HCT116 (cell line): Measurements from ENCODE around the gene PADI4. TPM values are rescaled to one million over a fixed set of nuclear protein-coding genes. Genes with fewer than 3 reads are reported as not detected.

Source experiments
- ATAC-seq: fragments of 200-7000 bp; cut with Tn5 transposase; 2 replicates; pipeline ENCODE4 v1.9.1; 2020; ENCODE audit warnings: mild to moderate bottlenecking, moderate library complexity
- BruUV-seq: library from RNA; stranded (reverse); fragments of 400-500 nt; replicated peaks from 2 replicates; lab custom pipeline; 2021; lab: Mats Ljungman, UMichigan
- CTCF ChIA-PET: fragments of 300-600 bp; sonication (Branson Sonifier 250); formaldehyde crosslinking; loops from one replicate; lab custom pipeline; 2021; ENCODE audit warnings: antibody characterized with exemption; lab: Charles Lee
- POLR2A ChIA-PET: fragments of 300-600, 350-600 bp; sonication (Branson Sonifier 250); formaldehyde crosslinking; loops from one replicate; lab custom pipeline; 2021; ENCODE audit warnings: antibody characterized with exemption; lab: Charles Lee
- RAD21 ChIA-PET, 2 experiments: fragments of 300-600 bp; sonication (Branson Sonifier 250); formaldehyde crosslinking; loops; one replicate each; lab custom pipeline; 2023; ENCODE audit warnings: low total read pairs in 2 of 2; ENCODE audit not compliant: uncharacterized antibody in 2 of 2, unreplicated experiment in 2 of 2, low non-redundant PET in 1 of 2; lab: Charles Lee
- DNase-seq: peaks from one replicate; pipeline ENCODE4 v3.0.0-alpha.2; 2010; ENCODE audit warnings: low read depth, low spot score
- H2AFZ ChIP-seq: fragments of 200-600 bp; shearing (Covaris generic), sonication (generic); 2 replicates; pipeline ENCODE4 v1.6.1; 2017; ENCODE audit warnings: low read depth, mixed run types, mixed read lengths, antibody characterized with exemption, low read length; ENCODE audit not compliant: poor library complexity, severe bottlenecking
- H3K27ac ChIP-seq: 2 replicates; pipeline ENCODE4 v1.5.1; 2012; ENCODE audit warnings: low read depth, low read length
- H3K27me3 ChIP-seq: fragments of 200-600 bp; sonication (generic); 2 replicates; pipeline ENCODE4 v1.6.1; 2016; ENCODE audit warnings: mixed run types, low read length, mixed read lengths; ENCODE audit not compliant: insufficient read depth
- H3K36me3 ChIP-seq, 2 experiments: fragments of 200-500 bp in 1 of 2; fragments of 200-600 bp in 1 of 2; sonication (Bioruptor generic) in 1 of 2; sonication (generic) in 1 of 2; 2 replicates each; pipeline versions ENCODE4 v1.5.1 to v1.6.1; 2014 to 2016; ENCODE audit warnings: low read length in 2 of 2, inconsistent platforms in 1 of 2, mixed read lengths in 1 of 2, mixed run types in 1 of 2; ENCODE audit not compliant: insufficient read depth in 2 of 2, control insufficient read depth in 1 of 2
- H3K4me1 ChIP-seq, 2 experiments: fragments of 200-600 bp in 1 of 2; sonication (generic) in 1 of 2; 2 replicates each; pipeline versions ENCODE4 v1.5.1 to v1.6.1; 2012 to 2017; ENCODE audit warnings: low read length in 2 of 2, inconsistent platforms in 1 of 2, mild to moderate bottlenecking in 1 of 2, mixed read lengths in 1 of 2, mixed run types in 1 of 2, moderate library complexity in 1 of 2; ENCODE audit not compliant: insufficient read depth in 2 of 2, control insufficient read depth in 1 of 2
- H3K4me2 ChIP-seq: fragments of 200-600 bp; sonication (generic); 2 replicates; pipeline ENCODE4 v1.6.1; 2017; ENCODE audit warnings: mixed run types, low read length, mixed read lengths
- H3K4me3 ChIP-seq, 2 experiments: fragments of 200-600 bp in 1 of 2; sonication (generic) in 1 of 2; replicated peaks in 1 of 2; 2 replicates each; pipeline ENCODE4 v1.5.1; 2011 to 2016; ENCODE audit warnings: low read length in 2 of 2, control low read depth in 1 of 2, low read depth in 1 of 2, mild to moderate bottlenecking in 1 of 2, mixed read lengths in 1 of 2, mixed run types in 1 of 2
- H3K79me2 ChIP-seq: fragments of 200-600 bp; sonication (generic); 2 replicates; pipeline ENCODE4 v1.6.1; 2017; ENCODE audit warnings: mild to moderate bottlenecking, mixed run types, low read length, moderate library complexity, mixed read lengths; ENCODE audit not compliant: insufficient read depth
- H3K9ac ChIP-seq: fragments of 200-600 bp; sonication (generic); 2 replicates; pipeline ENCODE4 v1.6.1; 2016; ENCODE audit warnings: low read length, mixed read lengths
- H3K9me2 ChIP-seq: fragments of 200-600 bp; sonication (generic), shearing (Covaris generic); 2 replicates; pipeline ENCODE4 v1.6.1; 2017; ENCODE audit warnings: mixed run types, mild to moderate bottlenecking, moderate library complexity; ENCODE audit not compliant: insufficient read depth
- H3K9me3 ChIP-seq, 2 experiments: fragments of 200-500 bp in 1 of 2; fragments of 200-600 bp in 1 of 2; sonication (Bioruptor generic) in 1 of 2; sonication (generic) in 1 of 2; 2 replicates each; pipeline ENCODE4 v1.6.1; 2014 to 2017; ENCODE audit warnings: low read length in 2 of 2, mixed read lengths in 2 of 2, inconsistent platforms in 1 of 2, low read depth in 1 of 2, mild to moderate bottlenecking in 1 of 2, mixed run types in 1 of 2, moderate library complexity in 1 of 2; ENCODE audit not compliant: control insufficient read depth in 1 of 2, insufficient read depth in 1 of 2
- H4K20me1 ChIP-seq: fragments of 200-600 bp; sonication (generic), shearing (Covaris generic); 2 replicates; pipeline ENCODE4 v1.6.1; 2017; ENCODE audit warnings: mixed run types, mild to moderate bottlenecking, moderate library complexity; ENCODE audit not compliant: insufficient read depth
- ATF3 ChIP-seq: IDR thresholded peaks from 2 replicates; pipeline ENCODE4 v1.6.1; 2012
- CBX3 ChIP-seq: IDR thresholded peaks from 2 replicates; pipeline ENCODE4 v1.6.1; 2012; ENCODE audit warnings: low read depth
- ELF1 ChIP-seq: IDR thresholded peaks from 2 replicates; pipeline ENCODE4 v1.6.1; 2012; ENCODE audit warnings: low read depth, borderline replicate concordance
- EZH2phosphoT487 ChIP-seq: fragments of 200-600 bp; IDR thresholded peaks from 2 replicates; pipeline ENCODE4 v1.6.1; 2018; ENCODE audit warnings: antibody characterized with exemption, borderline replicate concordance
- FOSL1 ChIP-seq: IDR thresholded peaks from 2 replicates; pipeline ENCODE4 v1.6.1; 2012; ENCODE audit warnings: low read depth
- MAX ChIP-seq: IDR thresholded peaks from 2 replicates; pipeline ENCODE4 v1.6.1; 2012
- RAD21 ChIP-seq: IDR thresholded peaks from 2 replicates; pipeline ENCODE4 v1.6.1; 2012; ENCODE audit warnings: low read depth, mild to moderate bottlenecking
- SP1 ChIP-seq: IDR thresholded peaks from 2 replicates; pipeline ENCODE4 v1.6.1; 2012; ENCODE audit warnings: low read depth
- YY1 ChIP-seq: IDR thresholded peaks from 2 replicates; pipeline ENCODE4 v1.6.1; 2011; ENCODE audit warnings: low read length, low read depth, moderate library complexity, mild to moderate bottlenecking; ENCODE audit not compliant: insufficient replicate concordance; ENCODE audit errors: extremely low read depth
- ZFX ChIP-seq: fragments of 450-650 bp; IDR thresholded peaks from 2 replicates; pipeline ENCODE4 v1.6.1; 2017
- intact Hi-C: fragments of 100-400 bp; cut with micrococcal nuclease; formaldehyde crosslinking; loops from 2 replicates; pipeline ENCODE4 v1.10.0; 2022
- total RNA-seq: library from RNA; stranded (reverse); gene quantifications from one replicate; pipeline ENCODE4 v1.2.1, GENCODE V29; 2021; ENCODE audit not compliant: unreplicated experiment

The PADI4 gene
- total RNA-seq, 1 experiment from 2014 or later, result 0.44 TPM

- ATAC-seq, result no peak
- RAD21 ChIA-PET, result no interaction called here
- 0 out of 2 replicates have a peak, but pooled peaks have one; percentile 25 for TF ChIP-seq CBX3
- TF ChIP-seq ELF1, result no peak
- TF ChIP-seq, all 23 proteins: peak for 1
- POLR2A ChIA-PET, result no interaction called here
- H2AFZ ChIP-seq, result no peak overlapping the region
- CTCF ChIA-PET, result no interaction called here
- H3K9me2 ChIP-seq, result no peaks in the 10 kb centered on the region
- H3K36me3 ChIP-seq, result no peaks in the 10 kb centered on the region
- no peak overlapping the region for H3K9ac ChIP-seq
- H3K79me2 ChIP-seq, result no peaks in the 10 kb centered on the region
- H3K4me2 ChIP-seq, result no peak overlapping the region
- intact Hi-C loops, result no loop called here
- no peaks in the 10 kb centered on the region for H4K20me1 ChIP-seq
- DNase-seq, result no peak
- H3K27ac ChIP-seq, result no peak overlapping the region
- no peaks in the 10 kb centered on the region for H3K27me3 ChIP-seq
- no peaks in the 10 kb centered on the region for H3K4me1 ChIP-seq
- no TSS peak for BruUV-seq
- H3K9me3 ChIP-seq, result peaks cover 0 to 4% of the 10 kb centered on the region in 2 experiments; a peak in 1 of 4 replicates
- no peak overlapping the region for H3K4me3 ChIP-seq
Observed at GRCh38 chr1:17329610-17330009, 21.6 kb downstream of the PADI4 start.

DNA sequence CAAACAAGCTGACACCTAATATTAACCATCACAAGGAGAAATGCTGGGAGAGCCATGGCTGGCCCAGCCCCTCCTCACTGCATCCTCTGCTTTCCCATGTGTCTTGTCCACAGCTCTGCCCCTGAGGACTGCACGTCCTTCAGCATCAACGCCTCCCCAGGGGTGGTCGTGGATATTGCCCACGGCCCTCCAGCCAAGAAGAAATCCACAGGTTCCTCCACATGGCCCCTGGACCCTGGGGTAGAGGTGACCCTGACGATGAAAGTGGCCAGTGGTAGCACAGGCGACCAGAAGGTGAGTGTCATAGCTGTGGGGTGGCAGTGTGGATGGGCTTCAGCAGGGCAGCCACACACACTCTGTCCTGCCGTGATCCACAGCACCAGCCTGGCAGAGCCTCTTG lies 22.9 kb downstream of the PADI4 start:
- ATAC-seq, result no peak
- H4K20me1 ChIP-seq, result no peaks in the 10 kb centered on the region
- no peak overlapping the region for H3K4me2 ChIP-seq
- H3K4me1 ChIP-seq, result peaks cover 0 to under 1% of the 10 kb centered on the region in 2 experiments; a peak in 1 of 4 replicates
- no peak overlapping the region for H3K9ac ChIP-seq
- no peaks in the 10 kb centered on the region for H3K27me3 ChIP-seq
- no peak overlapping the region for H3K4me3 ChIP-seq
- POLR2A ChIA-PET, result no interaction called here
- no peak overlapping the region for H3K27ac ChIP-seq
- peaks cover 0 to 4% of the 10 kb centered on the region in 2 experiments; a peak in 1 of 4 replicates for H3K9me3 ChIP-seq
- CTCF ChIA-PET, result no interaction called here
- intact Hi-C loops, result no loop called here
- no TSS peak for BruUV-seq
- no peak for DNase-seq
- RAD21 ChIA-PET, result no interaction called here
- no peak overlapping the region for H2AFZ ChIP-seq
- TF ChIP-seq RAD21, result no peak
- TF ChIP-seq ATF3, result no peak
- no peak for TF ChIP-seq ZFX
- no peak for TF ChIP-seq SP1
- no peak for TF ChIP-seq MAX
- TF ChIP-seq YY1, result no peak
- TF ChIP-seq EZH2phosphoT487, result no peak
- TF ChIP-seq FOSL1, result no peak
- H3K36me3 ChIP-seq, result no peaks in the 10 kb centered on the region
- no peaks in the 10 kb centered on the region for H3K79me2 ChIP-seq
- no peaks in the 10 kb centered on the region for H3K9me2 ChIP-seq
